BJ (cell line): ENCODE results near the gene BTC. TPM values are rescaled to one million over a fixed set of nuclear protein-coding genes. Genes with fewer than 3 reads are reported as not detected.

Experiments
- CTCF ChIA-PET: fragments of 350-600 bp; formaldehyde crosslinking; extraction: SDS; loops from one replicate; lab custom pipeline; 2021; ENCODE audit warnings: antibody characterized with exemption, inconsistent platforms; lab: Yijun Ruan, JAX
- POLR2A ChIA-PET: fragments of 300-600 bp; sonication (Branson Sonifier 250); formaldehyde crosslinking; extraction: SDS; loops from one replicate; lab custom pipeline; 2021; ENCODE audit warnings: antibody characterized with exemption; lab: Charles Lee
- DNase-seq: peaks from one replicate; pipeline ENCODE4 v3.0.0-alpha.2; 2011; ENCODE audit warnings: low read depth
- H3K27me3 ChIP-seq: 2 replicates; pipeline ENCODE4 v1.6.0; 2011; ENCODE audit warnings: low read length; ENCODE audit not compliant: control insufficient read depth, insufficient read depth
- H3K36me3 ChIP-seq: 2 replicates; pipeline ENCODE4 v1.5.1; 2011; ENCODE audit warnings: low read length; ENCODE audit not compliant: control insufficient read depth, insufficient read depth
- H3K4me3 ChIP-seq: 2 replicates; pipeline ENCODE4 v1.5.1; 2011; ENCODE audit warnings: low read depth, mild to moderate bottlenecking, control low read depth, low read length
- polyA plus RNA-seq: library from polyadenylated mRNA; depleted of rRNA; stranded (reverse); fragments of >200 nt; gene quantifications from 2 replicates; pipeline ENCODE4 v1.2.3, GENCODE V29; 2011
- TF ChIP-seq, protein P1 (sequence below): IDR thresholded peaks from 2 replicates; pipeline ENCODE4 v1.5.1; 2011; ENCODE audit warnings: low read depth, mild to moderate bottlenecking, control low read depth, inconsistent platforms, low read length, moderate library complexity; ENCODE audit not compliant: insufficient read depth

The BTC gene
- polyA plus RNA-seq, 1 experiment, result not detected

DNA sequence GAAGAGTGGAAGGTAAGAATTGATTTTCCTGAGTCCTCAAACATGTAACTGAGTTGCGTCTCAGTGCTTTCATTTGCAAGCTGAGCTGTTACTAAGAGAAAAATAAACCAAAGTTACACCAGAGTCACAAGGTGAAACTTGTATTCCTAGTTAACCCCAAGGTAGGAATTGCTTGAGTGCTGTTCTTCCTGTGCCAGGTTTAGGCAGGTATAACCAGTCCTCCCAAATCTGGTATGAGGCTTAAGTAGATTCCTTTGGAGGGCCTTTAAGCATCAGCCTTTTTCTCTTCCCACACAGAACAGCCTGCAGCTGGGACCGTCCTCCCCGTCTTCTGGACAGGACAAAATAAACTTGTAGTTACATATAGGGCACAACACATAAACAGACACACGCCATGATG lies 2.3 kb upstream of the BTC start:
- no peaks in the 10 kb centered on the region for H3K36me3 ChIP-seq
- TF ChIP-seq, protein P1, sequence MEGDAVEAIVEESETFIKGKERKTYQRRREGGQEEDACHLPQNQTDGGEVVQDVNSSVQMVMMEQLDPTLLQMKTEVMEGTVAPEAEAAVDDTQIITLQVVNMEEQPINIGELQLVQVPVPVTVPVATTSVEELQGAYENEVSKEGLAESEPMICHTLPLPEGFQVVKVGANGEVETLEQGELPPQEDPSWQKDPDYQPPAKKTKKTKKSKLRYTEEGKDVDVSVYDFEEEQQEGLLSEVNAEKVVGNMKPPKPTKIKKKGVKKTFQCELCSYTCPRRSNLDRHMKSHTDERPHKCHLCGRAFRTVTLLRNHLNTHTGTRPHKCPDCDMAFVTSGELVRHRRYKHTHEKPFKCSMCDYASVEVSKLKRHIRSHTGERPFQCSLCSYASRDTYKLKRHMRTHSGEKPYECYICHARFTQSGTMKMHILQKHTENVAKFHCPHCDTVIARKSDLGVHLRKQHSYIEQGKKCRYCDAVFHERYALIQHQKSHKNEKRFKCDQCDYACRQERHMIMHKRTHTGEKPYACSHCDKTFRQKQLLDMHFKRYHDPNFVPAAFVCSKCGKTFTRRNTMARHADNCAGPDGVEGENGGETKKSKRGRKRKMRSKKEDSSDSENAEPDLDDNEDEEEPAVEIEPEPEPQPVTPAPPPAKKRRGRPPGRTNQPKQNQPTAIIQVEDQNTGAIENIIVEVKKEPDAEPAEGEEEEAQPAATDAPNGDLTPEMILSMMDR, result no peak
- DNase-seq, result no peak
- H3K27me3 ChIP-seq, result peaks cover 11% of the 10 kb centered on the region
- POLR2A ChIA-PET, result no interaction called here
- H3K4me3 ChIP-seq, result no peak overlapping the region
- CTCF ChIA-PET, result no interaction called here

DNA sequence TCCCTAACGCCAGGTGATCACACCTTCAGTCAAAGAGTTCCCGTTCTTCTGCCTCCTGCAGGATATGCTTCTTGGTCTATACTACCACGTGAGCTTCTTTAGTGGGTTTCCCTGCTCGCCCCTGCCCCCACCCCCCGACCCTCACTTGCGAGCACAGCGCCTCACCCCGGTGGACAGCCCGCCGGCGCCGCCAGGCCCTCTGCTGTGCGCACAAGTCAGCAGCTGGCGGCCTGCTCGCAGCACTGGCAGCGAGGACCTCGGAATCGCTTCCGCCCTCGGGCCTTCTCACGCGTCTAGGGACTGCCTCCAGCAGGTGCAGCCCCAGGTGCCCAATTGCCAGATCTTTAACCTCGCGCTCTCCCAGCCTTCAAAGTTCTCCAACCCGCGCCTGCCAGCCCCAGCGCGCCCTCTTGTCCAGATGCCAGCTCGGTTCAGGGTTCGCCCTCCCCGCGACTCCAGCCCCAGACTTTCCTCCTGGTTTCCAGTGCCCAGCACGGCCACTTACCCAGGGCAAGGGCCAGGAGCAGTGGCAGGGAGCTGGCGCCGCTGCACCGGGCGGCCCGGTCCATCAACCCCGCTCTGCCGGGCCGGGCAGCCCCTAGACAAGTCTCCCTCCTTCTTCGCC lies 454 bp downstream of the BTC start:
- H3K36me3 ChIP-seq, result no peaks in the 10 kb centered on the region
- TF ChIP-seq, protein P1, result peak; percentile 37; the same call in 1 of the 2 replicates
- H3K27me3 ChIP-seq, result peaks cover 11% of the 10 kb centered on the region
- POLR2A ChIA-PET, result no interaction called here
- no peak for DNase-seq
- H3K4me3 ChIP-seq, result peak overlapping the region; percentile 38
- CTCF ChIA-PET, result no interaction called here

DNA sequence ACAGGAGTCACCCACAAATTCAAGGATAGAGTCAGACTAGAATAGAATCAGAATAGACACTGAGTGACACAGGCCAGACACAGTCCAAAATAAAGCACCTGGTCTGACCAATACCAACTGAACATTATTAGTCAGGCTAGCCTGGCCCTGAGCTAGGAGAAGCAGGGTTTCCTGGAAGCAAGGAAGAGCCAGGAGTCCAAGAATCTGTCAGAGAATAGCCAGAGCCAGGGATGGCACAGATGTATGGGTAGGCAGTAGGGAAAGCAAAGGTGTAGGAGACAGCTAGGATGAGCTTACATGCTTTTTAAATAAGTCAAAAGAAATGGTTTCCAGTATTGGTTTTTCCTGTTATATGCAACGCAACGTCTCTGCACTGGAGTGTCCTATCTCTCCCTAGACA lies 3.7 kb downstream of the BTC start:
- peaks cover 10% of the 10 kb centered on the region for H3K27me3 ChIP-seq
- H3K36me3 ChIP-seq, result no peaks in the 10 kb centered on the region
- CTCF ChIA-PET, result no interaction called here
- no peak overlapping the region for H3K4me3 ChIP-seq
- TF ChIP-seq, protein P1, result no peak
- DNase-seq, result no peak
- POLR2A ChIA-PET, result no interaction called here

DNA sequence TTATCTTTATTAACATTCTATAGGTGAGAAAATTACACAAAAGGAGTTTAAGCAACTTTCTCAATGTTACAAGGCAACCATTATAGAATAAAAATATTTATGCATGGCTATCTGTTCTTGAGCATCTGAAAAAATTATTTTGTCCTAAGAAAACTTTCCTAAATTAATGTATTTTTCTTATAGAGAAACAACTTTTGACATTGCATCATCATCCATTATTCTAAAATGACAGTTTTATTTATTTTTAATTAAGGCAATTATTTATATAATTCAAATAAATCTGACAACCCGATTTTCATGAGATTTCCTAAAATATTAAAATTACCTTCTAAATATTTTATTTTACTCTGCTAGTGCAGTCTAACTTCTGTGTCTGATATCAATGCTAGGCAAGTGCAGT lies 4.8 kb downstream of the BTC start:
- POLR2A ChIA-PET, result no interaction called here
- CTCF ChIA-PET, result no interaction called here
- no peak for DNase-seq
- TF ChIP-seq, protein P1, result no peak
- no peaks in the 10 kb centered on the region for H3K36me3 ChIP-seq
- peaks cover 10% of the 10 kb centered on the region for H3K27me3 ChIP-seq
- H3K4me3 ChIP-seq, result no peak overlapping the region

DNA sequence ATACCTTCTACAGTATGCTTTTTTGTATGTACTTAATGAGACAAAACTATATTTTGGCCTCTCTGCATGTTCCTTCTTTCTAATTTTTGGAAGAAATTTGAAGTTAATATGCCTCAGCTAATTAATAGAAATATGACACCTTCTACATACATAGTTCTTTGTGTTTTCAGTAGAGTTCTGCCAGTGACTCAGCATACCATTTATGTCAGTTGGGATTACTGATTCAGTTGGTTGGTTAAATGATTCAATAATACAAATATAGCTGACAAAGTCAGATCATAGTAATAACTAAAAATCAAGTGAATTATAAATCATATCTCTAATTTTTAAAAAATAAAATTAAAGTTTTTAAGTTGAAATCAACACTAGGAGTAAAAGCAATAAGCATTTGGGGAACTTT lies 16.8 kb downstream of the BTC start:
- TF ChIP-seq, protein P1, result no peak
- DNase-seq, result no peak
- Histone ChIP-seq H3K36me3 (no peaks in the 10 kb centered on the region), H3K27me3 (no peaks in the 10 kb centered on the region), H3K4me3 (no peak overlapping the region)
- ChIA-PET CTCF (no interaction called here), POLR2A (no interaction called here)
